CD4-positive, alpha-beta T cell (primary cell): ENCODE measurements around the gene GLUL. TPM values are rescaled to one million over a fixed set of nuclear protein-coding genes. Genes with fewer than 3 reads are reported as not detected.
A peak's percentile ranks its signal among the peaks of the same experiment; 100 is the strongest.

Experiments
- ATAC-seq: fragments of 200-7000 bp; cut with Tn5 transposase; one replicate; pipeline ENCODE4 v1.10.0; 2022; ENCODE audit warnings: mild to moderate bottlenecking; ENCODE audit not compliant: poor library complexity
- CTCF ChIA-PET: fragments of 350-600 bp; sonication (Branson Sonifier 250); formaldehyde crosslinking; loops from one replicate; lab custom pipeline; 2021; ENCODE audit warnings: antibody characterized with exemption, inconsistent platforms; lab: Charles Lee
- POLR2A ChIA-PET: fragments of 350-600 bp; sonication (Branson Sonifier 250); formaldehyde crosslinking; loops from one replicate; lab custom pipeline; 2021; ENCODE audit warnings: antibody characterized with exemption, inconsistent platforms; lab: Charles Lee
- DNase-seq, 14 experiments: peaks; one replicate each; pipeline ENCODE4 v3.0.0-alpha.2; 2013 to 2020; ENCODE audit warnings: mixed read lengths in 2 of 14
- H3K27ac ChIP-seq, 2 donors: one replicate each; pipeline versions ENCODE4 v1.5.1 to v1.7.0; 2013; ENCODE audit warnings: low read length in 2 of 2, low read depth in 1 of 2, mild to moderate bottlenecking in 1 of 2
- H3K27me3 ChIP-seq, 2 experiments: 1 replicate in 1 of 2; 2 replicates in 1 of 2; pipeline versions ENCODE4 v1.6.1 to v1.7.0; 2013; ENCODE audit warnings: low read length in 2 of 2, control low read depth in 1 of 2, mild to moderate bottlenecking in 1 of 2, moderate library complexity in 1 of 2; ENCODE audit not compliant: insufficient read depth in 2 of 2, control insufficient read depth in 1 of 2
- H3K36me3 ChIP-seq: one replicate; pipeline ENCODE4 v1.6.1; 2013; ENCODE audit warnings: low read length, control low read depth; ENCODE audit not compliant: insufficient read depth
- H3K4me1 ChIP-seq: one replicate; pipeline ENCODE4 v1.6.1; 2013; ENCODE audit warnings: low read length, control low read depth; ENCODE audit not compliant: insufficient read depth
- H3K4me3 ChIP-seq: one replicate; pipeline ENCODE4 v1.5.1; 2013; ENCODE audit warnings: mild to moderate bottlenecking, low read length, moderate library complexity
- H3K9me3 ChIP-seq, 2 experiments: 1 replicate in 1 of 2; 2 replicates in 1 of 2; pipeline versions ENCODE4 v1.6.1 to v1.7.0; 2013; ENCODE audit warnings: low read length in 2 of 2, mild to moderate bottlenecking in 2 of 2, control low read depth in 1 of 2, moderate library complexity in 1 of 2; ENCODE audit not compliant: control insufficient read depth in 1 of 2, insufficient read depth in 1 of 2
- H3K27ac Mint-ChIP-seq: one replicate; pipeline ENCODE4 v1.8.0; 2020; ENCODE audit warnings: mixed read lengths
- H3K27me3 Mint-ChIP-seq: one replicate; pipeline ENCODE4 v1.8.0; 2021; ENCODE audit warnings: mixed read lengths
- H3K36me3 Mint-ChIP-seq: one replicate; pipeline ENCODE4 v1.8.0; 2021; ENCODE audit warnings: low read depth, mixed read lengths
- H3K4me1 Mint-ChIP-seq: one replicate; pipeline ENCODE4 v1.8.0; 2021; ENCODE audit warnings: low read depth, mixed read lengths
- H3K4me3 Mint-ChIP-seq: one replicate; pipeline ENCODE4 v1.8.0; 2020; ENCODE audit warnings: mild to moderate bottlenecking, mixed read lengths
- H3K9me3 Mint-ChIP-seq: one replicate; pipeline ENCODE4 v1.8.0; 2020; ENCODE audit warnings: mixed read lengths
- intact Hi-C, 2 experiments: fragments of 100-400 bp; cut with DNase I in 1 of 2; cut with micrococcal nuclease in 1 of 2; formaldehyde crosslinking; loops; one replicate each; pipeline versions ENCODE4 v1.15.1 to v1.9.0; 2023 to 2025; cut with DNase I, micrococcal nuclease
- total RNA-seq, 174 experiments: library from RNA in 2 of 174; stranded (reverse) in 2 of 174; gene quantifications; one replicate each; pipeline ENCODE4 v1.2.3 and lab custom pipeline; 2021 to 2026
- TF ChIP-seq, protein P1 (sequence below): fragments of 200-600 bp; IDR thresholded peaks from one replicate; pipeline ENCODE4 v1.8.0; 2022; ENCODE audit warnings: antibody characterized with exemption, mild to moderate bottlenecking

The GLUL gene
- total RNA-seq, 2 experiments from 2014 or later: 60.4 to 64.0 TPM

- H3K27ac Mint-ChIP-seq: peak overlapping the region; percentile 83
- no peak for ATAC-seq
- peaks cover 51% of the 10 kb centered on the region for H3K36me3 Mint-ChIP-seq
- peaks cover 33% of the 10 kb centered on the region for H3K4me1 Mint-ChIP-seq
- DNase-seq: peak in 2 of 14 experiments; percentile 16
- Histone ChIP-seq H3K27ac (peak overlapping the region in 1 of 2 donors; percentile 15), H3K36me3 (peaks cover 29% of the 10 kb centered on the region), H3K27me3 (no peaks in the 10 kb centered on the region), H3K4me1 (peaks cover 27% of the 10 kb centered on the region), H3K4me3 (peak overlapping the region; percentile 79), H3K9me3 (no peaks in the 10 kb centered on the region)
- peaks cover 8% of the 10 kb centered on the region for H3K27me3 Mint-ChIP-seq
- ChIA-PET CTCF (interaction anchor here (1.0 to 1.4 kb wide), 2 partner anchors 246 to 309 kb away, joined by 3 to 10 read pairs; no protein-coding TSS in a partner anchor), POLR2A (interaction anchor here (1.1 to 1.5 kb wide), 2 partner anchors 247 to 301 kb away, joined by 3 read pairs; no protein-coding TSS in a partner anchor)
- peak overlapping the region; percentile 90 for H3K4me3 Mint-ChIP-seq
- H3K9me3 Mint-ChIP-seq: no peaks in the 10 kb centered on the region
- TF ChIP-seq, protein P1, sequence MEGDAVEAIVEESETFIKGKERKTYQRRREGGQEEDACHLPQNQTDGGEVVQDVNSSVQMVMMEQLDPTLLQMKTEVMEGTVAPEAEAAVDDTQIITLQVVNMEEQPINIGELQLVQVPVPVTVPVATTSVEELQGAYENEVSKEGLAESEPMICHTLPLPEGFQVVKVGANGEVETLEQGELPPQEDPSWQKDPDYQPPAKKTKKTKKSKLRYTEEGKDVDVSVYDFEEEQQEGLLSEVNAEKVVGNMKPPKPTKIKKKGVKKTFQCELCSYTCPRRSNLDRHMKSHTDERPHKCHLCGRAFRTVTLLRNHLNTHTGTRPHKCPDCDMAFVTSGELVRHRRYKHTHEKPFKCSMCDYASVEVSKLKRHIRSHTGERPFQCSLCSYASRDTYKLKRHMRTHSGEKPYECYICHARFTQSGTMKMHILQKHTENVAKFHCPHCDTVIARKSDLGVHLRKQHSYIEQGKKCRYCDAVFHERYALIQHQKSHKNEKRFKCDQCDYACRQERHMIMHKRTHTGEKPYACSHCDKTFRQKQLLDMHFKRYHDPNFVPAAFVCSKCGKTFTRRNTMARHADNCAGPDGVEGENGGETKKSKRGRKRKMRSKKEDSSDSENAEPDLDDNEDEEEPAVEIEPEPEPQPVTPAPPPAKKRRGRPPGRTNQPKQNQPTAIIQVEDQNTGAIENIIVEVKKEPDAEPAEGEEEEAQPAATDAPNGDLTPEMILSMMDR: no peak
- intact Hi-C loops: loop anchor here (5.0 to 10.0 kb wide), 3 partner anchors 362 to 1195 kb away; partner anchors contain the start of gene NPL (in 1 of the 2)
Observed at GRCh38 chr1:182389619-182390047, 2.0 kb downstream of the GLUL start.

DNA sequence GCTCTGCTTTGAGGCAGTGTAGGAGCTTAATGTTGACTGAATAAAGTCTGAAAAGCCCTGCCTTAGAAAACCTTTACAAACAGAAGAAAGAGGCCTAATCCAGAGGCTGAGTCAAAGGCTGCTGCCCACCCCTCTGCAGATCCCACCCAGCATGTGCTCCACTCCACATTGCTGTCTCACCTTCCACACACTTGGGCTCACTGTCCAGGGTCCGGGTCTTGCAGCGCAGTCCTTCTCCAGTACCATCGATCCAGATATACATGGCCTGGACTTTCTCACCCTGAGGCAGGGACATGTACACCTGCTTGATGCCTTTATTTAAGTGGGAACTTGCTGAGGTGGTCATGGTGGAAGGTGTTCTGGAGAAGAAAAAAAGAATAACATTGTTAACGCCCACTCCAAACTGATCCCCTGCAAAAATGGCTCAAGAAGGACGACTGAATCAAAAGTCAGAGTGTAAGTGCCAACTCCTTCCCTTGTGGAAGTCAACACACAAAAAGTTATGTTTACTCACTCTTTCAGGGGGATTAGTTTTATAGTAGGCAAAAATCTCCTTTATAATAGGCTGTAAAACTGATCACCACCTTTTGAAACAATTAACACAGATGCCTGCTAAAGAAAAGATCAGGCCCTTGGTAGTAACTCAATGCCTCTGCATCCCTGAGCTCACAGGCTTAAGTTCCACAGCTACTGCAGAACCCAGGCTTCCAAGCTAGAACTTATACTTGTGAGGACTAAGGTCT lies 3.0 kb downstream of the GLUL start:
- Mint-ChIP-seq H3K36me3 (peaks cover 61% of the 10 kb centered on the region), H3K4me1 (peaks cover 33% of the 10 kb centered on the region), H3K27ac (peak overlapping the region; percentile 83), H3K9me3 (no peaks in the 10 kb centered on the region), H3K27me3 (no peaks in the 10 kb centered on the region), H3K4me3 (peak overlapping the region; percentile 90)
- no peak for DNase-seq
- Histone ChIP-seq H3K9me3 (no peaks in the 10 kb centered on the region), H3K36me3 (peaks cover 37% of the 10 kb centered on the region), H3K4me1 (peaks cover 27% of the 10 kb centered on the region), H3K27me3 (peaks cover 0 to 3% of the 10 kb centered on the region in 2 experiments), H3K27ac (no peak overlapping the region), H3K4me3 (no peak overlapping the region)
- ATAC-seq: no peak
- ChIA-PET POLR2A (interaction anchor here (1.5 kb wide), 1 partner anchor 246 kb away, joined by 3 read pairs; no protein-coding TSS in a partner anchor), CTCF (interaction anchor here (1.2 kb wide), 1 partner anchor 245 kb away, joined by 5 read pairs; no protein-coding TSS in a partner anchor)
- TF ChIP-seq, protein P1: no peak
- intact Hi-C loops: no loop called here

GRCh38 chr1:182387566-182387965 lies 4.0 kb downstream of the GLUL start:
- Mint-ChIP-seq H3K27me3 (no peaks in the 10 kb centered on the region), H3K9me3 (no peaks in the 10 kb centered on the region), H3K4me3 (peak overlapping the region; percentile 12), H3K27ac (peak overlapping the region; percentile 83), H3K4me1 (peaks cover 25% of the 10 kb centered on the region), H3K36me3 (peaks cover 66% of the 10 kb centered on the region)
- ChIA-PET POLR2A (interaction anchor here (0.6 kb wide), 1 partner anchor 288 kb away, joined by 3 read pairs; no protein-coding TSS in a partner anchor), CTCF (interaction anchor here (0.6 to 1.2 kb wide), 2 partner anchors 197 to 244 kb away, joined by 4 to 5 read pairs; no protein-coding TSS in a partner anchor)
- Histone ChIP-seq H3K36me3 (peaks cover 37% of the 10 kb centered on the region), H3K4me1 (peaks cover 26% of the 10 kb centered on the region), H3K4me3 (no peak overlapping the region), H3K27me3 (peaks cover 0 to 3% of the 10 kb centered on the region in 2 experiments), H3K9me3 (no peaks in the 10 kb centered on the region), H3K27ac (no peak overlapping the region)
- DNase-seq (no peak), ATAC-seq (no peak)
- intact Hi-C loops: no loop called here
- TF ChIP-seq, protein P1: no peak
